Measurements from ENCODE around the gene GANAB.

GRCh38 chr11:62649486-62649885, 3.1 kb upstream of the GANAB start:
- TF ChIP-seq CTCF (conservative IDR thresholded peaks at IDR 0.05; ENCODE audit: low read length) (no peak), EZH2phosphoT487 (IDR thresholded peaks at IDR 0.05; ENCODE audit: borderline replicate concordance) (no peak)
